Keratinocyte (primary cell): ENCODE measurements around the gene AKNA.

Experiments used
- CTCF ChIP-seq, 3 experiments: IDR thresholded peaks in 1 of 3; conservative IDR thresholded peaks in 1 of 3; optimal IDR thresholded peaks in 1 of 3; 2 replicates in 2 of 3; 3 replicates in 1 of 3; pipeline versions ENCODE3 to v1.5.1; 2011; ENCODE audit warnings: low read length in 3 of 3, mild to moderate bottlenecking in 3 of 3, moderate library complexity in 2 of 3, control low read depth in 1 of 3, inconsistent platforms in 1 of 3; ENCODE audit not compliant: insufficient read depth in 2 of 3; ENCODE audit errors: extremely low read depth in 1 of 3
- EZH2 ChIP-seq: IDR thresholded peaks from one replicate; pipeline ENCODE4 v1.6.1; 2012; ENCODE audit warnings: inconsistent platforms, mild to moderate bottlenecking, low read length, moderate library complexity

- TF ChIP-seq CTCF (optimal IDR thresholded peaks at IDR 0.05 in 1 of 3, IDR thresholded peaks at IDR 0.05 in 1 of 3, conservative IDR thresholded peaks at IDR 0.05 in 1 of 3; ENCODE audit: extremely low read depth in 1 of 3, insufficient read depth in 2 of 3, low read length in 3 of 3) (no peak), EZH2 (no peak)
Observed at GRCh38 chr9:114319147-114319546, 68.6 kb downstream of the AKNA start.
